A549 (cell line): ENCODE results near the gene PNPLA2.
A peak's percentile ranks its signal among the peaks of the same experiment; 100 is the strongest.

Experiments used
- CHD2 ChIP-seq: fragments of 150-350 bp; IDR thresholded peaks from 2 replicates; pipeline ENCODE4 v1.6.1; 2014; ENCODE audit warnings: low read length; ENCODE audit not compliant: partially characterized antibody
- EP300 ChIP-seq, 2 experiments: fragments of >200 bp; sonication (Bioruptor Twin); formaldehyde crosslinking; IDR thresholded peaks; 2 replicates in 1 of 2; 3 replicates in 1 of 2; pipeline ENCODE4 v1.6.1; 2016 to 2017
- ESRRA ChIP-seq: fragments of 150-350 bp; IDR thresholded peaks from 2 replicates; pipeline ENCODE4 v1.6.1; 2014; ENCODE audit warnings: mild to moderate bottlenecking, low read length, borderline replicate concordance
- HMGXB4 ChIP-seq: fragments of 250-450 bp; sonication (Bioruptor Pico); IDR thresholded peaks from 2 replicates; pipeline ENCODE4 v1.5.0; 2021; ENCODE audit warnings: mild to moderate bottlenecking, moderate library complexity, borderline replicate concordance
- JUN ChIP-seq, 2 experiments: fragments of >200 bp; sonication (Bioruptor Twin); formaldehyde crosslinking; IDR thresholded peaks; 2 replicates in 1 of 2; 3 replicates in 1 of 2; pipeline ENCODE4 v1.6.1; 2016 to 2017
- KDM5A ChIP-seq: fragments of 200-600 bp; sonication (generic); IDR thresholded peaks from 2 replicates; pipeline ENCODE4 v1.6.1; 2016; ENCODE audit warnings: antibody characterized with exemption, mild to moderate bottlenecking
- MYC ChIP-seq: IDR thresholded peaks from 2 replicates; pipeline ENCODE4 v1.6.1; 2012; ENCODE audit warnings: mild to moderate bottlenecking, inconsistent platforms, low read length, improper control_type of control experiment, borderline replicate concordance
- NPAS2 ChIP-seq: fragments of 250-450 bp; sonication (Bioruptor Pico); IDR thresholded peaks from 2 replicates; pipeline ENCODE4 v1.8.0; 2022; ENCODE audit warnings: mild to moderate bottlenecking, moderate library complexity, borderline replicate concordance
- RAD21 ChIP-seq, 2 experiments: fragments of >200 bp in 1 of 2; sonication (Bioruptor Twin) in 1 of 2; formaldehyde crosslinking in 1 of 2; IDR thresholded peaks in 1 of 2; conservative IDR thresholded peaks in 1 of 2; 2 replicates in 1 of 2; 3 replicates in 1 of 2; pipeline ENCODE4 v1.6.1; 2012 to 2018; ENCODE audit warnings: inconsistent platforms in 1 of 2
- RCOR1 ChIP-seq: fragments of 150-350 bp; IDR thresholded peaks from 2 replicates; pipeline ENCODE4 v1.6.1; 2014; ENCODE audit warnings: antibody characterized with exemption, low read length, low read depth
- TF ChIP-seq, protein P1 (sequence below): fragments of >200 bp; sonication (Bioruptor Twin); formaldehyde crosslinking; IDR thresholded peaks from 3 replicates; pipeline ENCODE4 v1.5.1; 2016
- TF ChIP-seq, protein P2 (sequence below): IDR thresholded peaks from 2 replicates; pipeline ENCODE4 v1.6.1; 2012
- TF ChIP-seq, protein P3 (sequence below): fragments of 450-650 bp; IDR thresholded peaks from 2 replicates; pipeline ENCODE4 v1.6.1; 2014; ENCODE audit warnings: antibody characterized with exemption

DNA sequence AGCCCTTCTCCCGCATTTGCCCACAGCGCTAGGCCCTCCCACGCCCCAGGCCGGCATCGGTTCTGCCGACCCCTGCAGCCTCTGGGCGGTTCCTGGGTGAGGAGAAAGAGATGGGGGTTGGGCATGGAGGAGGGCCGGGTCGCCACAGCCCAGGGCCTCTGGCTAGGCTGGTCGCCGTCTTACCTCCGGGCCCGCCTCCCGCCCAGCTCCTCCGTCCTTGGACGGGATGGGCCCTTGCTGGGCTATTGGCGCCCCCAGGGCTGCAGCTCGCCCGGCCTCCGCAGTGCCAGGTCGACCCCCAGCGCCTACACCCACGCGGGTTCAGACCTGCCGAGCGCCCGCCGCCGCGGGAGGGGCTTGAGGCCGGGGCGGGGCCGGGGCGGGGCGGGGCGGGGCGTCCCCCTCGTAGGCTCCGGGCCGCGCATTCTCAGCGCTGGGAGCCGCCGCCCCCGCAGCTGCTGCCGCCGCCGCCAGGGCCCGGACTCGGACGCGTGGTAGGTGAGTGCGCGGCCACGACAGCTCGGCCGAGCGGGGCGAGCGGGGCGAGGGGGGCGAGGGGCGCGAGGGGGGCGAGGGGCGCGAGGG is 13.9 kb downstream of the PNPLA2 start, which contains the start of gene CD151:
- TF ChIP-seq, protein P1, sequence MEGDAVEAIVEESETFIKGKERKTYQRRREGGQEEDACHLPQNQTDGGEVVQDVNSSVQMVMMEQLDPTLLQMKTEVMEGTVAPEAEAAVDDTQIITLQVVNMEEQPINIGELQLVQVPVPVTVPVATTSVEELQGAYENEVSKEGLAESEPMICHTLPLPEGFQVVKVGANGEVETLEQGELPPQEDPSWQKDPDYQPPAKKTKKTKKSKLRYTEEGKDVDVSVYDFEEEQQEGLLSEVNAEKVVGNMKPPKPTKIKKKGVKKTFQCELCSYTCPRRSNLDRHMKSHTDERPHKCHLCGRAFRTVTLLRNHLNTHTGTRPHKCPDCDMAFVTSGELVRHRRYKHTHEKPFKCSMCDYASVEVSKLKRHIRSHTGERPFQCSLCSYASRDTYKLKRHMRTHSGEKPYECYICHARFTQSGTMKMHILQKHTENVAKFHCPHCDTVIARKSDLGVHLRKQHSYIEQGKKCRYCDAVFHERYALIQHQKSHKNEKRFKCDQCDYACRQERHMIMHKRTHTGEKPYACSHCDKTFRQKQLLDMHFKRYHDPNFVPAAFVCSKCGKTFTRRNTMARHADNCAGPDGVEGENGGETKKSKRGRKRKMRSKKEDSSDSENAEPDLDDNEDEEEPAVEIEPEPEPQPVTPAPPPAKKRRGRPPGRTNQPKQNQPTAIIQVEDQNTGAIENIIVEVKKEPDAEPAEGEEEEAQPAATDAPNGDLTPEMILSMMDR, result no peak
- no peak for TF ChIP-seq RAD21 (conservative IDR thresholded peaks at IDR 0.05 in 1 of 2, IDR thresholded peaks at IDR 0.05 in 1 of 2)
- no peak for TF ChIP-seq HMGXB4 (CRISPR knock-in tag)
- no peak for TF ChIP-seq NPAS2
- TF ChIP-seq, protein P2, sequence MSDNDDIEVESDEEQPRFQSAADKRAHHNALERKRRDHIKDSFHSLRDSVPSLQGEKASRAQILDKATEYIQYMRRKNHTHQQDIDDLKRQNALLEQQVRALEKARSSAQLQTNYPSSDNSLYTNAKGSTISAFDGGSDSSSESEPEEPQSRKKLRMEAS, result 0 out of 2 replicates have a peak, but pooled peaks have one; percentile 28
- TF ChIP-seq EP300 (IDR thresholded peaks at IDR 0.05), result no peak
- no peak for TF ChIP-seq ESRRA
- no peak for TF ChIP-seq MYC
- TF ChIP-seq, protein P3, sequence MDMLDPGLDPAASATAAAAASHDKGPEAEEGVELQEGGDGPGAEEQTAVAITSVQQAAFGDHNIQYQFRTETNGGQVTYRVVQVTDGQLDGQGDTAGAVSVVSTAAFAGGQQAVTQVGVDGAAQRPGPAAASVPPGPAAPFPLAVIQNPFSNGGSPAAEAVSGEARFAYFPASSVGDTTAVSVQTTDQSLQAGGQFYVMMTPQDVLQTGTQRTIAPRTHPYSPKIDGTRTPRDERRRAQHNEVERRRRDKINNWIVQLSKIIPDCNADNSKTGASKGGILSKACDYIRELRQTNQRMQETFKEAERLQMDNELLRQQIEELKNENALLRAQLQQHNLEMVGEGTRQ, result no peak
- TF ChIP-seq KDM5A, result no peak
- TF ChIP-seq RCOR1, result no peak
- no peak for TF ChIP-seq CHD2
- TF ChIP-seq JUN (IDR thresholded peaks at IDR 0.05), result peak; percentile 3 to 87; a peak in 2 of 5 replicates
